Osteoblast (primary cell): ENCODE data around the gene UBQLN1. TPM values are rescaled to one million over a fixed set of nuclear protein-coding genes. Genes with fewer than 3 reads are reported as not detected.
"Not testable (repeated sequence)": the region's sequence is repeated elsewhere in the genome, so short reads cannot be mapped to it uniquely, and the experiment has no call there.

Experiments
- DNase-seq: peaks from one replicate; pipeline ENCODE4 v3.0.0; 2011; ENCODE audit warnings: low spot score, mixed read lengths; ENCODE audit not compliant: insufficient read length; ENCODE audit errors: missing footprints
- H2AFZ ChIP-seq: 2 replicates; pipeline ENCODE4 v1.6.0; 2011; ENCODE audit warnings: mild to moderate bottlenecking, low read length
- H3K27ac ChIP-seq: 2 replicates; pipeline ENCODE4 v1.5.1; 2011; ENCODE audit warnings: mild to moderate bottlenecking, low read depth, low read length, moderate library complexity
- H3K27me3 ChIP-seq: 2 replicates; pipeline ENCODE4 v1.6.0; 2012; ENCODE audit warnings: mild to moderate bottlenecking, control low read depth, inconsistent platforms, low read length, moderate library complexity; ENCODE audit not compliant: insufficient read depth
- H3K36me3 ChIP-seq: 2 replicates; pipeline ENCODE4 v1.5.1; 2011; ENCODE audit warnings: mild to moderate bottlenecking, low read length, control low read depth, moderate library complexity; ENCODE audit not compliant: insufficient read depth
- H3K4me1 ChIP-seq: 2 replicates; pipeline ENCODE4 v1.5.1; 2011; ENCODE audit warnings: mild to moderate bottlenecking, low read length, control low read depth, moderate library complexity; ENCODE audit not compliant: insufficient read depth
- H3K4me2 ChIP-seq: 2 replicates; pipeline ENCODE4 v1.6.0; 2011; ENCODE audit warnings: mild to moderate bottlenecking, low read length; ENCODE audit not compliant: insufficient read depth
- H3K4me3 ChIP-seq: fragments of 200-600 bp; sonication (generic); 3 replicates; pipeline ENCODE4 v1.5.1; 2012; ENCODE audit warnings: mild to moderate bottlenecking, low read length, inconsistent platforms; ENCODE audit not compliant: insufficient read depth
- H3K79me2 ChIP-seq: 2 replicates; pipeline ENCODE4 v1.6.0; 2012; ENCODE audit warnings: mild to moderate bottlenecking, low read length, control low read depth, inconsistent platforms; ENCODE audit not compliant: insufficient read depth
- H3K9me3 ChIP-seq: 2 replicates; pipeline ENCODE4 v1.5.1; 2011; ENCODE audit warnings: low read depth, low read length, control low read depth
- H4K20me1 ChIP-seq: 2 replicates; pipeline ENCODE4 v1.6.0; 2012; ENCODE audit warnings: mild to moderate bottlenecking, low read length, control low read depth; ENCODE audit not compliant: insufficient read depth
- total RNA-seq: library from RNA; depleted of rRNA; stranded (reverse); fragments of >200 nt; gene quantifications from 2 replicates; pipeline ENCODE4 v1.2.3, GENCODE V29; 2012
- TF ChIP-seq, protein P1 (sequence below): IDR thresholded peaks from 2 replicates; pipeline ENCODE4 v1.5.1; 2011; ENCODE audit warnings: mild to moderate bottlenecking, low read depth, low read length, moderate library complexity; ENCODE audit errors: extremely low read depth

Gene UBQLN1
- total RNA-seq, 1 donor: 117 TPM

DNA sequence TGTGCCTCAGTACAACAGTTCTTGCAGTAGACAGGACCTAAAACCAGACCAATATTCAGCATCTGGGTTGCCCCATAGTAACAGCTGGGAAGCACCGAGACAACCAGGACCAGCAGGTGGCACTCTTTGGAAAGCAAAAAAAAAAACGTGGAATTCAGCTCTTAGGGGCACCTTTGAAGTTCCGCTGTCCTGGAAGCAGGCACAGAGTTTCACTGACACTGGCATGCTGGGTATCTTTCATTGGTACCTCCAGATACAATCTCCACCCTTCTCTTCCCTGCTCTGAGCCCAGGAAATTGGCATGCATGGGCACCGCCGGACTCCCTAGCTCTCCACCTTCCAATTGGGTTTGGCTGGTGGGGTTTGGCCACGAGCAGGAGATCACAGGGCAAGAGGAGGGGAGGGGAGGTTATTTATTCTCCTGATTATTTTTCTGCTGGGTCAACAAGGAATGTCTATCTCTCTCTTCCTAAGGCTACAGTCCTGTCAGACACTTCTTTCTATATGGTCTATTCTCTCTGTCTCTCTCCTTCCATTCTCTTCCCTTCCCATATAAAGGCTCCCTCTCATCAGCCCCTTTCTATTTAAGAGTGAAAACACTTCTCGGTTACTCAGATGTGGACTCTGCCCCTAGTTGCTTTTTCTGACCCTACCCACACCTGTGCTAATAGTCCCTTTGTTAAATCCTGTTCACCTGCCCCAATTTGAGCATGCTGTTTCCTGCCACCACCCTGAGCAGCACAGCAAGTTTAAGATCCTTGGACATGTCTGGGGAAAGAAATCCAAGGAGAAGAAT lies 86.7 kb downstream of the UBQLN1 start:
- H3K9me3 ChIP-seq: no peaks in the 10 kb centered on the region
- H4K20me1 ChIP-seq: no peaks in the 10 kb centered on the region
- TF ChIP-seq, protein P1, sequence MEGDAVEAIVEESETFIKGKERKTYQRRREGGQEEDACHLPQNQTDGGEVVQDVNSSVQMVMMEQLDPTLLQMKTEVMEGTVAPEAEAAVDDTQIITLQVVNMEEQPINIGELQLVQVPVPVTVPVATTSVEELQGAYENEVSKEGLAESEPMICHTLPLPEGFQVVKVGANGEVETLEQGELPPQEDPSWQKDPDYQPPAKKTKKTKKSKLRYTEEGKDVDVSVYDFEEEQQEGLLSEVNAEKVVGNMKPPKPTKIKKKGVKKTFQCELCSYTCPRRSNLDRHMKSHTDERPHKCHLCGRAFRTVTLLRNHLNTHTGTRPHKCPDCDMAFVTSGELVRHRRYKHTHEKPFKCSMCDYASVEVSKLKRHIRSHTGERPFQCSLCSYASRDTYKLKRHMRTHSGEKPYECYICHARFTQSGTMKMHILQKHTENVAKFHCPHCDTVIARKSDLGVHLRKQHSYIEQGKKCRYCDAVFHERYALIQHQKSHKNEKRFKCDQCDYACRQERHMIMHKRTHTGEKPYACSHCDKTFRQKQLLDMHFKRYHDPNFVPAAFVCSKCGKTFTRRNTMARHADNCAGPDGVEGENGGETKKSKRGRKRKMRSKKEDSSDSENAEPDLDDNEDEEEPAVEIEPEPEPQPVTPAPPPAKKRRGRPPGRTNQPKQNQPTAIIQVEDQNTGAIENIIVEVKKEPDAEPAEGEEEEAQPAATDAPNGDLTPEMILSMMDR: peak; percentile 81
- peaks cover 6% of the 10 kb centered on the region for H3K79me2 ChIP-seq
- peaks cover 9% of the 10 kb centered on the region for H3K4me1 ChIP-seq
- peak overlapping the region; percentile 58 for H3K4me2 ChIP-seq
- peak overlapping the region; percentile 22 for H3K4me3 ChIP-seq
- H3K27me3 ChIP-seq: no peaks in the 10 kb centered on the region
- peak overlapping the region; percentile 30 for H2AFZ ChIP-seq
- H3K27ac ChIP-seq: no peak overlapping the region
- no peaks in the 10 kb centered on the region for H3K36me3 ChIP-seq
- peak; percentile 92 for DNase-seq

DNA sequence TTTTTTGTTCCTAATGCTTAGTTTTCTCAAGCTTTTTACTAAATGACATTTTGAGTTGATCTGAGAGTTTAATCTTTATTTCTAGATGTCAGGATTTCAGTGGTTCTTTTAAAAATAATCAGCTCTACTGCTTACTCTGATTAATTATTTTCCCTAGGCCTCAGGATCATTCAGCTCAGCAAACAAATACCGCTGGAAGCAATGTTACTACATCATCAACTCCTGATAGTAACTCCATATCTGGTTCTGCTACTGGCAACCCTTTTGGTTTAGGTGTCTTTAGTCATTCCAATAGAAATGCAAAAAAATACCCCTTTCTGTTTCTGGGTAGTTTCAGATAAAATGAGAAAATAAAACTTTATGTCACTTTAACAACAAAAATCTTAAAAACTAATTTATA lies 90.5 kb downstream of the UBQLN1 start:
- H3K4me2 ChIP-seq: no peak overlapping the region
- H3K27me3 ChIP-seq: no peaks in the 10 kb centered on the region
- no peak overlapping the region for H2AFZ ChIP-seq
- DNase-seq: no peak
- H3K79me2 ChIP-seq: no peaks in the 10 kb centered on the region
- TF ChIP-seq, protein P1: no peak
- H3K27ac ChIP-seq: no peak overlapping the region
- H3K36me3 ChIP-seq: no peaks in the 10 kb centered on the region
- no peaks in the 10 kb centered on the region for H3K9me3 ChIP-seq
- H3K4me3 ChIP-seq: no peak overlapping the region
- peaks cover 4% of the 10 kb centered on the region for H3K4me1 ChIP-seq
- no peaks in the 10 kb centered on the region for H4K20me1 ChIP-seq

DNA sequence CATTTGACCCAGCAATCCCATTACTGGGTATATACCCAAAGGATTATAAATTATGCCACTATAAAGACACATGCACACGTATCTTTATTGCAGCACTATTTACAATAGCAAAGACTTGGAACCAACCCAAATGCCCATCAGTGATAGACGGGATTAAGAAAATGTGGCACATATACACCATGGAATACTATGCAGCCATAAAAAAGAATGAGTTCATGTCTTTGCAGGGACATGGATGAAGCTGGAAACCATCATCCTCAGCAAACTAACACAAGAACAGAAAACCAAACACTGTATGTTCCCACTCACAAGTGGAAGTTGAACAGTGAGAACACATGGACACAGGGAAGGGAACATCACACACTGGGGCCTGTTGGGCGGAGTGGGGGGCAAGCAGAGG lies 94.5 kb downstream of the UBQLN1 start:
- H3K27me3 ChIP-seq, H3K4me3 ChIP-seq, H2AFZ ChIP-seq, H3K79me2 ChIP-seq, DNase-seq, H3K36me3 ChIP-seq, H3K4me1 ChIP-seq, H3K27ac ChIP-seq, H3K9me3 ChIP-seq, H4K20me1 ChIP-seq, H3K4me2 ChIP-seq: not testable (repeated sequence)

Other genes starting within 250 kb of the UBQLN1 start
- gene FRMD3, start 169.6 kb downstream of the UBQLN1 start, total RNA-seq: 0.36 TPM in 1 of 2 replicates, not detected in the other
- 3.8 and 4.0 TPM in 2 replicates for gene IDNK, start 84.8 kb downstream of the UBQLN1 start, total RNA-seq
- 1.1 and 1.5 TPM in 2 replicates for gene GKAP1, start 109.8 kb upstream of the UBQLN1 start, total RNA-seq
- gene KIF27, start 213.5 kb upstream of the UBQLN1 start, total RNA-seq: 6.2 TPM in 2 replicates